K562 (cell line): ENCODE measurements around the gene BACE2. TPM values are rescaled to one million over a fixed set of nuclear protein-coding genes. Genes with fewer than 3 reads are reported as not detected.

ENCODE experiments used
- ATAC-seq: fragments of 200-7000 bp; cut with Tn5 transposase; 3 replicates; pipeline ENCODE4 v1.9.1; 2020; ENCODE audit warnings: moderate library complexity
- BruUV-seq: library from RNA; stranded (reverse); fragments of 400-500 nt; replicated peaks from 2 replicates; lab custom pipeline; 2021; lab: Mats Ljungman, UMichigan
- CTCF ChIA-PET: fragments of 300-600 bp; formaldehyde crosslinking; extraction: SDS; loops from one replicate; lab custom pipeline; 2021; ENCODE audit warnings: low intra/inter-chr PET ratio; lab: Yijun Ruan, JAX
- POLR2A ChIA-PET: fragments of 300-600, 350-650 bp; sonication (Branson Sonifier 250); formaldehyde crosslinking; extraction: SDS; loops from one replicate; lab custom pipeline; 2021; ENCODE audit warnings: antibody characterized with exemption, inconsistent platforms; lab: Yijun Ruan, JAX
- DNase-seq, 4 experiments: peaks; one replicate each; pipeline versions ENCODE4 v3.0.0 to v3.0.0-alpha.2; 2011 to 2018; ENCODE audit warnings: low spot score in 3 of 4, mixed read lengths in 3 of 4; ENCODE audit errors: extremely low read depth in 1 of 4
- FAIRE-seq: peaks from 2 replicates; lab custom pipeline; 2011; peaks lifted over from hg19 to GRCh38; lab: Jason Lieb, UNC
- H2AFZ ChIP-seq: 2 replicates; pipeline ENCODE4 v1.6.0; 2011; ENCODE audit warnings: low read depth, low read length, control low read depth, inconsistent platforms
- H3K27ac ChIP-seq: fragments of 200-600 bp; 3 replicates; pipeline ENCODE4 v1.8.0; 2011; ENCODE audit warnings: low read depth, mild to moderate bottlenecking, control low read depth, inconsistent platforms, low read length, moderate library complexity, mixed read lengths; ENCODE audit errors: extremely low read depth
- H3K27me3 ChIP-seq, 2 experiments: fragments of 300-600 bp in 1 of 2; 2 replicates in 1 of 2; 3 replicates in 1 of 2; pipeline versions ENCODE4 v1.6.0 to v1.8.0; 2011; ENCODE audit warnings: inconsistent platforms in 2 of 2, low read length in 2 of 2, mild to moderate bottlenecking in 1 of 2, mixed read lengths in 1 of 2, moderate library complexity in 1 of 2; ENCODE audit not compliant: control insufficient read depth in 2 of 2, insufficient read depth in 2 of 2
- H3K36me3 ChIP-seq: fragments of 300-600 bp; 3 replicates; pipeline ENCODE4 v1.8.0; 2011; ENCODE audit warnings: mild to moderate bottlenecking, low read length, inconsistent platforms; ENCODE audit not compliant: control insufficient read depth, insufficient read depth
- H3K4me1 ChIP-seq, 2 experiments: fragments of 200-600 bp in 1 of 2; replicated peaks in 1 of 2; 2 replicates in 1 of 2; 3 replicates in 1 of 2; pipeline versions ENCODE4 v1.5.1 to v1.8.0; 2011; ENCODE audit warnings: inconsistent platforms in 2 of 2, low read length in 2 of 2, mild to moderate bottlenecking in 1 of 2, mixed read lengths in 1 of 2, moderate library complexity in 1 of 2; ENCODE audit not compliant: control insufficient read depth in 2 of 2, insufficient read depth in 2 of 2
- H3K4me2 ChIP-seq: 2 replicates; pipeline ENCODE4 v1.6.1; 2011; ENCODE audit warnings: low read length, control low read depth, inconsistent platforms, mixed read lengths; ENCODE audit not compliant: insufficient read depth
- H3K4me3 ChIP-seq: fragments of 200-600 bp; sonication (generic), shearing (Covaris generic); 2 replicates; pipeline ENCODE4 v1.5.1; 2016; ENCODE audit warnings: control low read depth, inconsistent platforms
- H3K79me2 ChIP-seq: fragments of 200-600 bp; 3 replicates; pipeline ENCODE4 v1.8.0; 2011; ENCODE audit warnings: low read length, inconsistent platforms; ENCODE audit not compliant: control insufficient read depth, insufficient read depth
- H3K9ac ChIP-seq, 2 experiments: 2 replicates each; pipeline versions ENCODE4 v1.6.0 to v1.6.1; 2011; ENCODE audit warnings: low read depth in 2 of 2, low read length in 2 of 2, control low read depth in 1 of 2, inconsistent platforms in 1 of 2, mild to moderate bottlenecking in 1 of 2, mixed read lengths in 1 of 2; ENCODE audit not compliant: insufficient read depth in 1 of 2
- H3K9me1 ChIP-seq: one replicate; pipeline ENCODE4 v1.6.0; 2011; ENCODE audit warnings: inconsistent platforms, mild to moderate bottlenecking, low read length, moderate library complexity; ENCODE audit not compliant: control insufficient read depth, insufficient read depth
- H3K9me3 ChIP-seq: replicated peaks from 2 replicates; pipeline ENCODE4 v1.5.1; 2011; ENCODE audit warnings: low read depth, low read length, inconsistent platforms; ENCODE audit not compliant: control insufficient read depth, insufficient read depth
- H4K20me1 ChIP-seq: replicated peaks from 2 replicates; pipeline ENCODE4 v1.6.1; 2011; ENCODE audit warnings: low read length, inconsistent platforms, mixed read lengths; ENCODE audit not compliant: control insufficient read depth, insufficient read depth
- CTCFL ChIP-seq: IDR thresholded peaks from 2 replicates; pipeline ENCODE4 v1.6.1; 2011; ENCODE audit warnings: borderline replicate concordance, low read depth, mild to moderate bottlenecking, moderate library complexity, low read length; ENCODE audit not compliant: insufficient read depth, poor library complexity, severe bottlenecking
- MBD2 ChIP-seq: sonication (generic); IDR thresholded peaks from 2 replicates; pipeline ENCODE4 v1.6.1; 2016; ENCODE audit warnings: low read depth, borderline replicate concordance
- ZNF354B ChIP-seq: fragments of 250-450 bp; sonication (Bioruptor Pico); IDR thresholded peaks from 2 replicates; pipeline ENCODE4 v1.4.0; 2020
- ZNF507 ChIP-seq: conservative IDR thresholded peaks from 2 replicates; pipeline ENCODE4 v1.6.1; 2017; ENCODE audit warnings: missing genetic modification characterization, missing compliant biosample characterization
- WGBS: fragments of 100-300 bp; shearing (Covaris generic); methylation state at CpG from one replicate; pipeline ENCODE4 v1.1.6; 2016; ENCODE audit warnings: low coverage, mixed read lengths; ENCODE audit not compliant: insufficient coverage; ENCODE audit errors: missing lambda C conversion rate; 5-methylcytosine and 5-hydroxymethylcytosine counted together
- in situ Hi-C: fragments of 300-500 bp; cut with MboI; formaldehyde crosslinking; loops from 4 replicates; pipeline ENCODE4 v1.15.0; 2018; ENCODE audit warnings: inconsistent platforms, mixed read lengths
- intact Hi-C: fragments of 100-400 bp; cut with micrococcal nuclease; formaldehyde crosslinking; loops from 2 replicates; pipeline ENCODE4 v1.14.2; 2022
- polyA plus RNA-seq, 8 experiments: library from polyadenylated mRNA; depleted of rRNA in 4 of 8; stranded (reverse) in 5 of 8; unstranded in 3 of 8; fragments of >200 nt; fragmentation: Nextera tagmentation in 2 of 8; fragmentation: Illumina TruSeq in 1 of 8; extraction: Ambion mirVana in 2 of 8; extraction: Trizol in 1 of 8; gene quantifications; 2 replicates each; pipeline versions ENCODE4 v1.2.1 to v1.2.3, GENCODE V29; 2011 to 2014; ENCODE audit warnings: inconsistent platforms in 1 of 8, missing spikeins in 1 of 8
- total RNA-seq, 7 experiments: library from RNA; depleted of rRNA in 6 of 7; stranded (reverse); fragments of >200 nt in 6 of 7; fragmentation: Illumina TruSeq in 2 of 7; extraction: Trizol in 2 of 7; gene quantifications; 2 replicates each; pipeline versions ENCODE4 v1.2.1 to v1.2.3, GENCODE V29; 2011 to 2021; ENCODE audit warnings: low replicate concordance in 1 of 7

Gene BACE2
- total and polyA plus RNA-seq, 9 of the 15 experiments (the other 6 are each of a cell fraction or from before 2014, with no cell fraction given): 0.05 to 0.24 (median 0.15) TPM; not detected in 2

- H3K36me3 ChIP-seq: no peaks in the 10 kb centered on the region
- no TSS peak for BruUV-seq
- H3K27me3 ChIP-seq: peaks cover 0 to 3% of the 10 kb centered on the region in 2 experiments; a peak in 3 of 5 replicates
These were observed 60.5 kb downstream of the BACE2 start for GRCh38 chr21:41228492-41228891.

More at GRCh38 chr21:41228492-41228891, 60.5 kb downstream of the BACE2 start:
- no peak overlapping the region for H3K4me2 ChIP-seq
- H3K27ac ChIP-seq: no peak overlapping the region
- no peaks in the 10 kb centered on the region for H3K9me3 ChIP-seq
- 0% methylated on average over 5 of the region's 5 CpGs for WGBS
- no peak overlapping the region for H2AFZ ChIP-seq
- no peaks in the 10 kb centered on the region for H4K20me1 ChIP-seq
- H3K9ac ChIP-seq: no peak overlapping the region
- in situ Hi-C loops: no loop called here
- no peaks in the 10 kb centered on the region for H3K79me2 ChIP-seq
- TF ChIP-seq CTCFL (no peak), ZNF507 (tag) (no peak), MBD2 (no peak), ZNF354B (CRISPR knock-in tag) (no peak)
- TF ChIP-seq, all 486 proteins: peak for 0
- no peak overlapping the region for H3K4me3 ChIP-seq
- intact Hi-C loops: no loop called here
- ChIA-PET CTCF (no interaction called here), POLR2A (no interaction called here)
- DNase-seq (no peak), FAIRE-seq (no peak), ATAC-seq (no peak)
- no peaks in the 10 kb centered on the region; a peak in 1 of 5 replicates for H3K4me1 ChIP-seq
- H3K9me1 ChIP-seq: no peaks in the 10 kb centered on the region
